H7 (cell line): Measurements from ENCODE around the gene DRAM2. TPM values are rescaled to one million over a fixed set of nuclear protein-coding genes. Genes with fewer than 3 reads are reported as not detected.
"Not testable (repeated sequence)": the region's sequence is repeated elsewhere in the genome, so short reads cannot be mapped to it uniquely, and the experiment has no call there.

Experiments used
- DNase-seq: peaks from one replicate; pipeline ENCODE4 v3.0.0; 2012
- H3K27me3 ChIP-seq: 2 replicates; pipeline ENCODE4 v1.6.0; 2011; ENCODE audit warnings: mild to moderate bottlenecking, low read length; ENCODE audit not compliant: control insufficient read depth, insufficient read depth
- H3K36me3 ChIP-seq: replicated peaks from 2 replicates; pipeline ENCODE4 v1.5.1; 2011; ENCODE audit warnings: low read length; ENCODE audit not compliant: control insufficient read depth, insufficient read depth
- H3K4me3 ChIP-seq: 2 replicates; pipeline ENCODE4 v1.5.1; 2011; ENCODE audit warnings: low read depth, mild to moderate bottlenecking, control low read depth, low read length, moderate library complexity; ENCODE audit not compliant: insufficient read depth
- total RNA-seq: library from RNA; depleted of rRNA; stranded (reverse); fragments of >200 nt; shearing (Covaris generic); gene quantifications from 2 replicates; pipeline ENCODE4 v1.2.3, GENCODE V29; 2014; rRNA removed

Gene DRAM2
- total RNA-seq, 1 experiment from 2014 or later = 119 TPM

- not testable (repeated sequence) for H3K27me3 ChIP-seq, H3K36me3 ChIP-seq, DNase-seq, H3K4me3 ChIP-seq
Observed at GRCh38 chr1:111077312-111077711, 62.6 kb downstream of the DRAM2 start.

Other genes with a start within 250 kb of the DRAM2 start
- 15.4 and 17.6 TPM in 2 replicates for gene LRIF1, start 176.2 kb downstream of the DRAM2 start, total RNA-seq
- gene CEPT1, start 130 bp upstream of the DRAM2 start, total RNA-seq = 20.1 and 20.5 TPM in 2 replicates
- not detected in 2 replicates for gene DENND2D, start 60.6 kb upstream of the DRAM2 start, total RNA-seq
- gene CHI3L2, start 87.6 kb upstream of the DRAM2 start, total RNA-seq = not detected in 2 replicates
- gene CHIA, start 150.8 kb upstream of the DRAM2 start, total RNA-seq = not detected in 2 replicates